ENCODE data around the gene SBNO1.

DNA sequence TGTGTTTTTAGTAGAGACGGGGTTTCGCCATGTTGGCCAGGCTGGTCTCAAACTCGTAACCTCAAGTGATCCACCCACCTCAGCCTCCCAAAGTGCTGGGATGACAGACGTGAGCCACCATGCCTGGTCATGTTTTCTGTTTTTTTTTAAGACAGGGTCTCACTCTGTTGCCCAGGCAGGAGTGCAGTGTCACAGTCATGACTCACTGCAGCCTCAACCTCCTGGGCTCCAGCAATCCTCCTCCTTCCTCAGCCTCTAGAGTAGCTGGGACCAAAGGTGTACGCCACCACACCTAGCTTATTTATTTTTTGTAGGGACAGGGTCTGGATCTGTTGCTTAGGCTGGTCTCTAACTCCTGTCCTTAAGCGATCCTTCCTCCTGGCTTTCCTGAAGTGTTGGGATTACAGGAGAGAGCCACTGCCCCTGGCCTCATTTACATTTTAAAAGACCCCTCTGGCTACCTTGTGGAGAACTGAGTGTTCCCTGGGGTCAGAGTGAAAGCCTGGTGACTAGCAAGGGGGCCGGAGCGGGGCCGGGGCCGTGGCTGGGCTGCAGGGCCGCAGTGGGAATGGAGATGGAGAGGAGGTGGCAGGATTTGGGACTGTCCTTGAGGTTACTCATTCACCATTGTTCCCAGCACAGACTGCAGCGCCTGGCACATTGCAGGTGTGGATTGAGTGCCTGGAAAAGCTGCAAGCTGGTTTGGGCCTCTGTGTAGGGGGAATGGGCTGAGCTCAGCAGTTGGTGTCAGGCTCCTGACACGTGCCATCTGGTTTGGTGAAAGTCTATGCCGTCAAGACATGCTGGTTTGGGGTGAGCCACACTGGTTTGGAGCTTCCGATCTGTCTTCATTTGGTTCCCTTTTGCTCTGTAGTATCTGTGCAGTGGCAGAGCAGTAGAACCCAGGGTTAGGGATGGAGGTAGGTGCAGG, 37.4 kb upstream of the SBNO1 start:
- TF ChIP-seq CTCF (IDR thresholded peaks at IDR 0.05; ENCODE audit: low read depth, low read length, poor library complexity, severe bottlenecking): no peak
- TF ChIP-seq EZH2phosphoT487 (IDR thresholded peaks at IDR 0.05; ENCODE audit: borderline replicate concordance, low read length): no peak

Measured in DOHH2 (cell line).